NCI-H2196 (cell line): Measurements from ENCODE around the gene TBRG1.

Experiments
- DNase-seq: peaks from one replicate; lab custom pipeline; 2025; ENCODE audit not compliant: unreplicated experiment; lab: John Stamatoyannopoulos, UW

Gene TBRG1

GRCh38 chr11:124612567-124613246 lies 10.0 kb upstream of the TBRG1 start:
- DNase-seq = no peak

DNA sequence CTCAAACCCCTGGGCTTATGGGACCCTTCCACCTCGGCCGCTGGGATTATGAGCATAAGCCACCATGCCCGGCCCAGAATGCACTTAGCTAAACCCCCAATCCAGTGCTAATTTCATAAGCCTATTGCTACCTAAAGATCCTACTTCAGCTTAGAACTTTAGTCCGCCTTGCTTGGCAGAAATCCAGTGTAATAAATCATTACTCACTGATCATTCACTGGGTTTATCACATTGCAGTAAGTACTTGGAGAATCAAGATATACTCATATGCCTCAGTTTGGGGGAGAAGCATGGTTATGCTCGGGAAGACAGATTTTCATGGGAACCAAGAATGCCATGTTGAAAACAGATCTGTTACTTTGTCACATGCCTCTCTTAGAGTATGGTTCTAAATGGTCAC lies 3.8 kb upstream of the TBRG1 start:
- DNase-seq = no peak

DNA sequence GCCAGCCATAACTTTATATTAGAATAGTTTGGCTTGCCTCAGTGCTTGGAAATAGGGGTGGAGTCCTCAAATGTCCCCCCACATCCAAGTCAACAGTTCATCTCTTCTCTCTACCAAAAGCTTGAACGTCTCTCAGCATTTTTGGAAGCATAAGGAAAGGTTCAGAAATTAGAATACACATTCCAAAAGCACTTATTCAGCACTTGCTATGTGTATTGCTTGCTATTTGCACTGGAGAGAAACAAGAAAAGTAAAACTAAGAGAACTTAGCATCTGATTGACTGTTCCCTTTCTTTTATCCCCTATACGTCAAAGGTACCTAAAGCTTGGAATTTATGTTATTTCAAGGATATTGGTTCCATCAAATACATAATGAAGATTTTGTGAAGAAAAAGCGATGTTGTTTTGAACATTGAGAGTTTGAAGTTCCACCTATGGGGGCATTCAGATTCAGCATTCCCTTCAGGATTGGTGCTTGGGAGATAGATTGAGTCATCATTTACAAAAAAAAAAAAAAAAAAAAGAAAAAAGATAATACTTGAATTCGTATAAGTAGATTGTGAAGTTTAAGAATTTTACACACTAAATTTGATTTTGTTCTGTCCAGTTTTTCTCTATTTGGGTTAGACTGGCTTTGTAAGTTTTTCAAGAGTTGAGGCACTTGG lies 1.3 kb downstream of the TBRG1 start:
- no peak for DNase-seq

- DNase-seq = no peak
Measured at GRCh38 chr11:124625504-124626168, 3.0 kb downstream of the TBRG1 start.

DNA sequence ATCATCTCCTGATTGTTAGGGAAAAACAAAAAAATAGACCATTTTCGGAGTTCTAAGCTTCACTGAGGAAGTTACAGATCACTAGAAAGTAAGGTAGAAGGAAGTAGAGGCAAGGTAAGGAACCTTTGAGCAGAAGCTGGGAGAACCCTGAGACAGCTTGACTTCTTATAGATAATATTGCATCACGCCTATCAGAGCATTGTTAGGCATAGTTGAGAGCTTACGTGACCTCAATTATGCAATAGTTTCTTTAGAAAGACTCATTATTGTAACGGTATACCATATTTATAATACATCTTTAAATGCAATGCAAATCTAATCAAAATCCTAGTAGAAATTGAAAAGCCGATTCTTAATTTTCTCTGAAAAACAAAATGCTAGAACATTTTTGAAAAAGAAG lies 4.9 kb downstream of the TBRG1 start:
- DNase-seq = no peak

- no peak for DNase-seq
Measured at GRCh38 chr11:124629961-124630360, 7.3 kb downstream of the TBRG1 start.

- DNase-seq = no peak
Measured at GRCh38 chr11:124633355-124633754, 10.7 kb downstream of the TBRG1 start.

DNA sequence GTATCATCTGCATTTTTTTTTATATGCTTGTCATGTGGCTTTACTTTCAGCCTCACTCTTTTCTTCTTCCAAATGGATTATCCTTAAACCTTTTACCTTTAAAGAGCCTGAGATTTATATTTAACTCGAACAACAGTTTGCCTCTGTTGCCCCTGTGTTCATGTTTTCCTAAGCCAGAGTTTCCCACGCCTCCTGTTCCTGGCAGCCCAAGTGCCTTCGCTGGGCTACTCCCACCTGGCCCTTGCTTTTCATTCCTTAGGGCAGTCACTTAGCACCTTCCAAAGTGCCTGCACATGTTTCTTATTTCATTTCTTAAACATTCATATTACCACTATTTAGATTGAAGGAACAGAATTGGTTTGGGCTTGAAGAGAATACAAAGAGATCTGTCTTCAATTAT lies 13.3 kb downstream of the TBRG1 start:
- no peak for DNase-seq

- DNase-seq = no peak
Measured at GRCh38 chr11:124638500-124638899, 15.8 kb downstream of the TBRG1 start.

DNA sequence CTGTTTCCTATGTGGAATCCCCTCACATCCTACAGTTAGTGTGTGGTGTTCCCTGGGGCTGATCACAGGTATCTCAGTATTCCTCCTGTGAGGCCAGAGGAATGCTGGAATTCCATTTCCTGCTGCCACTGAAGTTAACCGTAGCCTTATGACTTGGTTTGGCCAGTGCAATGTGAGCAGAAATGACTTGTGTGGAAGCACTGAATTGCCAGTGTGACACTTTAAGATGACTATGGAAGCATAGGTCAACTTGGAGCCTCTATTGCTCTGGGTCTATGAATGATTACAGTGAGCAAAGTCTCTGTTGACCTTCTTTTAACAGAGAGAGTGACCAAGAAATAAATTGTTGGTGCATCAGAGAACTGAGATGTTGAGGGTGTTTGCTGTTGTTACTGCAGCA lies 16.5 kb downstream of the TBRG1 start:
- DNase-seq = no peak

GRCh38 chr11:124640666-124641065 lies 18.0 kb downstream of the TBRG1 start:
- no peak for DNase-seq

DNA sequence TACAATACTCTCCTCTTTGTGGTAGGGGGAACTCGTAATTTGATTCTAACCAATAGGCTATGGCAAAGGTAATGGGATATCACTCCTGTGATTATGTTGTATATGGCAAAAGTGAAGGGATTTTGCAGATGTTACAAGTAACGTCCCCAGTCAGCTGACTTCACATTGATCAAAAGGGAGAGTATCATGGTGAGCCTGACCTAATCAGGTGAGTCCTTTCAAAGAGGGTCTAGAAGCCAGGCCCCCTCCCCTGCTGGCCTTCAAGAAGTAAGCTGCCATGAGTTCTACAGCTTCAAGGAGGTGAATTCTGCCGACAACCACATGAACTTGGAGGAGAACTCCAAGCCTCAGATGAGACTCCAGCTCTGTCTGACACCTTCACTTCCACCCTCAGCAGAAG lies 20.0 kb downstream of the TBRG1 start:
- DNase-seq = no peak

GRCh38 chr11:124643042-124643604 lies 20.5 kb downstream of the TBRG1 start:
- no peak for DNase-seq

DNA sequence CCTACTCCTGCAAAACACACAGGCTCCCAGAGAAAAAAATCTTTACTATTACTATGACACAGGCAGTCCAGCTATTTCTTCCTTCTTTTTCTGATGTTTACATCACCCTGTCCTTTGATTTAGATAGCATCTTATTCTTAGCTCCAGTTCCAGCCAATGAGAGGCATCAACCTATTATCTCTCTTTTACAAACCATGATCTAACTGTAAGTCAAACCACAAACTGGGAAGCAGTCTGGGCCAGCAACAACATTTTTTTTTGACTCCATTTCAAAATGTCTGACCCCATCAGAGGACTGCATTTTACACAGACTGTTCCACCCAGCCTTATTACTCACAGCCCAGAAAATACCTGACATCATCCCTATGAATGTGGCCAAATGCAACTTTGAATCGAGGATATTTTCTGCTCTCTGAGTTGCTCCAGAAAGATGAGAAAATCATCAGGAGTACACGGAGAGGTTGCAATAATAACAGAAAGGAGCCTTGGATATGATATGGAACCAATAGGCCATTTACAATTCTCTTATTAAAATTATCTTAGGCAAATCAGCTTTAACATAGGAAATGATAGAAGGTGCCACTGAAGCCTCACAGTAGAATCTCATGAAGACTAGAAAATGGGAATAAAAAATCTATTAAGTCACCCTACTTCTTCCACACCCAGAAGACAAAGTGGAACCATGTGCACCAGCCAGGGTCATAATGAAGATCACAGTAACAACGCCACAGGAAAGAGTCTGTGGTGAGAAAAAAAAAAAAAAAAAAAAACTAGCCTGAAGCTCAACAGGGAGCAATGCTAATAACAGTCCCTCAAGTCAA lies 21.2 kb downstream of the TBRG1 start:
- DNase-seq = no peak

- DNase-seq = peak; percentile 65
Measured at GRCh38 chr11:124644426-124645280, 22.0 kb downstream of the TBRG1 start.

GRCh38 chr11:124646148-124646547 lies 23.5 kb downstream of the TBRG1 start:
- DNase-seq = no peak

DNA sequence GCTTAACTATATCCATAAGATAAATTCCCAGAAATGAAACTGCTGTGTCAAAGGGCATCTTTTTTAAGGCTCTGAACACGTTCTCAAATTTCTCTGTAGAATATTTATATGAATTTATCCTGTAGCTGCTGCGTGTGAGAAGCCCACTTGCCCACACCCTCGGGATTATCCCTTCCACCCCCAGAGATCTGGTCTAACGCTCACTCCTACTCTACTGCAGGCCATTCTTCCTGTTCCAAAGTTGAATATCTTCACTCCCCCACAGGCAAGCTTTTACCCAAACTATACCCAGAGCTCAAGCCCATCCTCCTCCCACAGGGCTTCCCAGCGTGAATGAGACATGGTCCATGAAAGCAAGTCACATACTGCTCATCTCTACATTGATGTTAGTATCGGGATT lies 25.9 kb downstream of the TBRG1 start:
- no peak for DNase-seq

DNA sequence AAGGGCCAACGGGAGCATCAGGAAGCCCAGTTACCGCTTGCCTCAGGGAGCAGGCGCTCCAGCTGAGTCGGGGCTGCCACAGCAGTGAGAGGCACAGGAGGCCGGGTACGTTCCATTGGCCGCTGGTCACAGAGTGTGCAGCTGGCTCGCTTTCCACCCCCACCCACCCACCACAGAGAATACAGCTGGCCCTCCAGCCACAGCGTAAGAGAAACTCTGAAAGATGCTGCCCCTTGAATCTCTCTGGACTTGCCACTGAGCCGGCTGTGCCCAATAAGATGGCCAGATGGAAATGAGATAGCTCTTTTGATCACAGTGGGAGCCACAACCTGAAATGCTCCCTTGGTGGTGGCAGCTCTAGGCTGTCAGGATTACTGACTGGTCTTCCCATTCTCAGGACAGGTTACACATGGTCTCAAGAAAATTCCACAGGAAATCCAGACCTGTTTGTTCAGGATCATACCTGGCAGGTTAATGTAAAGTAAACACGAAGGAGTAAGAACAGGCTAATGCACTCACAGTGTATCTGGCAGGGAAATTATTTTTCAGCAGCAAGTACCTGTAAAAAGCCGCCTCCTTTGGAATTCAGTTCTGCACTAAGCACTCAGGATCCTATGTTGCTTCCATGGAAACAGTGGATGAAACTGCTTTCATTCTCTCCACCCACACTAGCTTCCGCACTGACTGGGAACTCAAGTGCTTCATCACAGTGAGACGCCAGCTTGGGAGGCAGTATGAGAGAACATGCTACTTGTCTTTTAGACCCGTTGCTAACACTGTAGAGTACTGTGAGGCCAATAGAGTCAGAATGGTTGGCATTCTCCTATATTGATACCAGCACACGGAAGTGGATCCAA lies 34.3 kb downstream of the TBRG1 start:
- no peak for DNase-seq

DNA sequence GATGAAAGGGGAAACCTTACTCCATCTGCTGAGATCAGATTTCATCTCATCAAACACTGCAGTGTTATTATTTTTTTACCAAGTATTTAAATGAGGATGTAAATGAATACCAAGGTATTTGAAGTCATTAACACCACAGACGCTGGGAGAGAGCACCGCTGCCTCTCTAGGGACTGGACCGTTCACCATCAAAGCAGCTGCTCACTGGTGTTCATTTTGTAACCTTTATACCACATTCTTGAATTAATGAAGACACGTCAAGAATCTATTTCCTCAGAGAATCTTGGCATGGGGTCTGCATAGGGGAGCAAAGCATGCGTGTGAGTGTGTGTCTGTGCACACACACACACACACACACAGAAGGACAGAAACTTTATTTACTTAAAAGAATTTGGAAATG lies 35.2 kb downstream of the TBRG1 start:
- no peak for DNase-seq
